Activated B cell treated with CpG ODN at 0.5 μM for 24 hours (primary cell): ENCODE measurements around the gene SPOUT1. TPM values are rescaled to one million over a fixed set of nuclear protein-coding genes. Genes with fewer than 3 reads are reported as not detected.
"Not testable (repeated sequence)": the region's sequence is repeated elsewhere in the genome, so short reads cannot be mapped to it uniquely, and the experiment has no call there.

Source experiments
- ATAC-seq: fragments of 200-7000 bp; cut with Tn5 transposase; one replicate; pipeline ENCODE4 v1.10.0; 2021; ENCODE audit warnings: low read depth, mild to moderate bottlenecking, moderate library complexity
- CTCF ChIA-PET: fragments of 350-600 bp; sonication (Branson Sonifier 250); formaldehyde crosslinking; loops from one replicate; lab custom pipeline; 2021; ENCODE audit warnings: antibody characterized with exemption; lab: Charles Lee
- POLR2A ChIA-PET: fragments of 350-600 bp; sonication (Branson Sonifier 250); formaldehyde crosslinking; loops from one replicate; lab custom pipeline; 2021; ENCODE audit warnings: antibody characterized with exemption; lab: Charles Lee
- DNase-seq: peaks from one replicate; pipeline ENCODE4 v3.0.0; 2022
- H3K27ac Mint-ChIP-seq: one replicate; pipeline ENCODE4 v1.8.0; 2020; ENCODE audit warnings: mixed read lengths
- H3K27me3 Mint-ChIP-seq: one replicate; pipeline ENCODE4 v1.8.0; 2021; ENCODE audit warnings: mixed read lengths
- H3K36me3 Mint-ChIP-seq: one replicate; pipeline ENCODE4 v1.8.0; 2021; ENCODE audit warnings: low read depth, mixed read lengths
- H3K4me1 Mint-ChIP-seq: one replicate; pipeline ENCODE4 v1.8.0; 2021; ENCODE audit warnings: mixed read lengths
- H3K4me3 Mint-ChIP-seq: one replicate; pipeline ENCODE4 v1.8.0; 2020; ENCODE audit warnings: mild to moderate bottlenecking, mixed read lengths
- H3K9me3 Mint-ChIP-seq: one replicate; pipeline ENCODE4 v1.8.0; 2020; ENCODE audit warnings: mixed read lengths
- intact Hi-C: fragments of 100-400 bp; cut with micrococcal nuclease; formaldehyde crosslinking; loops from one replicate; pipeline ENCODE4 v1.15.1; 2024
- total RNA-seq: library from RNA; stranded (reverse); gene quantifications from 2 replicates; pipeline ENCODE4 v1.2.3, GENCODE V29; 2022
- TF ChIP-seq, protein P1 (sequence below): fragments of 200-600 bp; IDR thresholded peaks from one replicate; pipeline ENCODE4 v1.8.0; 2022; ENCODE audit warnings: antibody characterized with exemption, mild to moderate bottlenecking

Gene SPOUT1
- total RNA-seq, 1 donor from 2014 or later: 79.1 TPM

DNA sequence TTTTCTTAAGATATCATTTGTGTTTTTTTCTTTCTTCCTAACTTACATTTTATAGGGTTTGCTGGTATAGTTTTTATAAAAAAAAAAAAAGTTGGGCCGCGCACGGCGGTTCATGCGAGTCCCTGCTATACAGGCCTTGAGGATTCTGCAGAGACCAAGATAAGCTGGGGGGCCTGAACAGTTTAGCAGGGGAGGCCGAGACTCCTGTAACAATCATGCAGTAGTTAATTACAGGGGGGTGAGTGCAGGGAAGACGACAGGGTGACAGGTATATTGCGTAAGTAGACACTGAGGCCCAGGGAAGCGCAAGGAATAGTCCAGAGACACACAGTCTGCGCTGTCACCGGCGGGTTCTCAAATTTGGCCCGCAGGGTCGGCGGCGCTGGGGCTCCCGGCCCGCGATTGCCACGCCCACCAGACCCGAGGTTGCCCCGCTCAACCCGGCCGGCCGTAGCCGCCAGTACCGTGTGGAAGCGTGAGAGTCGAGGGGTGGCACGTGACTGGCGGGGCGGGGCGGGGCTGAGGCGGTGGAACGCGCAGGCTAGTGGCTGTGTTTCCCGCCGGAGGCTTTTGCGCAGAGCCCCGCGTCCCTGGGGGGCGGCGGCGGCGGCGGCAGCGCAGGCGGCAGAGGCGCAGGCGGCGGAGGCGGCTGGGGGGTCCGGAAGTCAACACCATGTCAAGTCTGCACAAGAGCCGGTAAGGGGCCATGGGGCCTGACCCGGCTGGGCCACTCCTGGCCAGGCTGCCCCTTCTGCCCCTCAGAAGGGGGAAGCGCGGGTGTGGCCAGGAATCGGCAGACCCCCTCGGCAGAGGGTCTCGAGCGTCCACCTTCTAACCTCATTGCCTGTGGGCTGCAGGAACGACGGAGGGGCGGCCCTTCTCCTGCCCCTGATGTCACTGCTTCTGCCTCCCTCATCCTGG, 42.7 kb downstream of the SPOUT1 start, which contains the start of gene TBC1D13:
Gene TBC1D13 (plus strand): TSS at position 573 of the 921 bp plus-strand sequence. CDS start 101 bp downstream, at position 674.
- CTCF ChIA-PET: interaction anchor here (1.4 kb wide), 1 partner anchor 76 kb away, joined by 4 read pairs; no protein-coding TSS in a partner anchor
- H3K4me3 Mint-ChIP-seq: peak within 1 kb of the TSS; percentile 95
- peaks cover 17% of the 10 kb centered on the region for H3K4me1 Mint-ChIP-seq
- no peaks in the 10 kb centered on the region for H3K27me3 Mint-ChIP-seq
- TF ChIP-seq, protein P1, sequence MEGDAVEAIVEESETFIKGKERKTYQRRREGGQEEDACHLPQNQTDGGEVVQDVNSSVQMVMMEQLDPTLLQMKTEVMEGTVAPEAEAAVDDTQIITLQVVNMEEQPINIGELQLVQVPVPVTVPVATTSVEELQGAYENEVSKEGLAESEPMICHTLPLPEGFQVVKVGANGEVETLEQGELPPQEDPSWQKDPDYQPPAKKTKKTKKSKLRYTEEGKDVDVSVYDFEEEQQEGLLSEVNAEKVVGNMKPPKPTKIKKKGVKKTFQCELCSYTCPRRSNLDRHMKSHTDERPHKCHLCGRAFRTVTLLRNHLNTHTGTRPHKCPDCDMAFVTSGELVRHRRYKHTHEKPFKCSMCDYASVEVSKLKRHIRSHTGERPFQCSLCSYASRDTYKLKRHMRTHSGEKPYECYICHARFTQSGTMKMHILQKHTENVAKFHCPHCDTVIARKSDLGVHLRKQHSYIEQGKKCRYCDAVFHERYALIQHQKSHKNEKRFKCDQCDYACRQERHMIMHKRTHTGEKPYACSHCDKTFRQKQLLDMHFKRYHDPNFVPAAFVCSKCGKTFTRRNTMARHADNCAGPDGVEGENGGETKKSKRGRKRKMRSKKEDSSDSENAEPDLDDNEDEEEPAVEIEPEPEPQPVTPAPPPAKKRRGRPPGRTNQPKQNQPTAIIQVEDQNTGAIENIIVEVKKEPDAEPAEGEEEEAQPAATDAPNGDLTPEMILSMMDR: no peak
- peaks cover 29% of the 10 kb centered on the region for H3K36me3 Mint-ChIP-seq
- ATAC-seq (peak; percentile 95), DNase-seq (peak; percentile 96)
- H3K27ac Mint-ChIP-seq: peak within 1 kb of the TSS; percentile 85
- intact Hi-C loops: loop anchor here (1.0 kb wide), 7 partner anchors 15 to 465 kb away; partner anchors contain the start of genes COQ4, DYNC2I2, ENDOG and KYAT1
- POLR2A ChIA-PET: interaction anchor here (0.5 to 0.9 kb wide), 3 partner anchors 15 to 198 kb away, joined by 3 to 7 read pairs (median 4); partner anchors contain the start of gene ZER1
- H3K9me3 Mint-ChIP-seq: no peaks in the 10 kb centered on the region

DNA sequence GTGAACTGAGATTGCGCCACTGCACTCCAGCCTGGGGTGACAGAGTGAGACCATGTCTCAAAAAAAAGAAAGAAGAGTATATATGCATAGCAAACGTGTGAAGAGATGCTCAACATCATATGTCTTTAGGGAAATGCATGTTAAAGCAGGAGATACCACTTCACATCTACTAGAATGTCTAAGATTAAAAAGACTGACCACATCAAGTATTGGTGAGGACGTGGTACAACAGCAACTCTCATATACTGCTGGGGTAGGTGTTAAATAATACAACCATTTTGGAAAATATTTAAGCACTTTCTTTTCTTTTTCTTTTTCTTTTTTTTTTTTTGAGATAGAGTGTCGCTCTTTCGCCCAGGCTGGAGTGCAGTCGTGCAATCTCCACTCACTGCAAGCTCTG, 44.2 kb downstream of the SPOUT1 start:
- ChIA-PET CTCF (no interaction called here), POLR2A (interaction anchor here (0.6 to 1.2 kb wide), 4 partner anchors 13 to 1658 kb away, joined by 3 to 9 read pairs (median 5); partner anchors contain the start of gene ZER1)
- ATAC-seq (no peak), DNase-seq (no peak)
- no peak overlapping the region for H3K4me3 Mint-ChIP-seq
- TF ChIP-seq, protein P1: no peak
- no peak overlapping the region for H3K27ac Mint-ChIP-seq
- H3K4me1 Mint-ChIP-seq: peaks cover 24% of the 10 kb centered on the region
- peaks cover 14% of the 10 kb centered on the region for H3K36me3 Mint-ChIP-seq
- H3K27me3 Mint-ChIP-seq: no peaks in the 10 kb centered on the region
- H3K9me3 Mint-ChIP-seq: peaks cover 2% of the 10 kb centered on the region
- intact Hi-C loops: no loop called here

DNA sequence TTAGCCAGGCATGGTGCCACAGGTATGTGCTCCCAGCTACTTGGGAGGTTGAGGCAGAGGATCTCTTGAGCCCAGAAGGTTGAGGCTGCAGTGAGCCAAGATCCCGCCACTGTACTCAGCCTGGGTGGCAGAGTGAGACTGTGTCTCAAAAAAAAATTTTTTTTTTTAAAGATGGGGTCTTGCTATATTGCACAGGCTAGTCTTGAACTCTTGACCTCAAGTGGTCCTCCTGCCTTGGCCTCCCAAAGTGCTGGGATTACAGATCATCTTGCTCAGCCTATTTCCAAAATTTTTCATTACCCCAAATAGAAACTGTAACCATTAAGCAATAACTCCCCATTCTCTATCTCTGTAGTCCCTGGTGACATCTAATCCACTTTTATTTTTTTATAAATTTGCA, 46.9 kb downstream of the SPOUT1 start:
- DNase-seq: no peak
- Mint-ChIP-seq H3K4me1 (peaks cover 14% of the 10 kb centered on the region), H3K4me3 (no peak overlapping the region), H3K27me3 (no peaks in the 10 kb centered on the region), H3K9me3 (peaks cover 2% of the 10 kb centered on the region), H3K27ac (no peak overlapping the region), H3K36me3 (peaks cover 2% of the 10 kb centered on the region)
- intact Hi-C loops: no loop called here
- TF ChIP-seq, protein P1: no peak
- no peak for ATAC-seq
- ChIA-PET CTCF (interaction anchor here (1.1 kb wide), 1 partner anchor 36 kb away, joined by 3 read pairs; the partner anchor contains the start of gene ENDOG), POLR2A (interaction anchor here (0.6 to 0.8 kb wide), 2 partner anchors 10 to 109 kb away, joined by 3 read pairs; no protein-coding TSS in a partner anchor)

DNA sequence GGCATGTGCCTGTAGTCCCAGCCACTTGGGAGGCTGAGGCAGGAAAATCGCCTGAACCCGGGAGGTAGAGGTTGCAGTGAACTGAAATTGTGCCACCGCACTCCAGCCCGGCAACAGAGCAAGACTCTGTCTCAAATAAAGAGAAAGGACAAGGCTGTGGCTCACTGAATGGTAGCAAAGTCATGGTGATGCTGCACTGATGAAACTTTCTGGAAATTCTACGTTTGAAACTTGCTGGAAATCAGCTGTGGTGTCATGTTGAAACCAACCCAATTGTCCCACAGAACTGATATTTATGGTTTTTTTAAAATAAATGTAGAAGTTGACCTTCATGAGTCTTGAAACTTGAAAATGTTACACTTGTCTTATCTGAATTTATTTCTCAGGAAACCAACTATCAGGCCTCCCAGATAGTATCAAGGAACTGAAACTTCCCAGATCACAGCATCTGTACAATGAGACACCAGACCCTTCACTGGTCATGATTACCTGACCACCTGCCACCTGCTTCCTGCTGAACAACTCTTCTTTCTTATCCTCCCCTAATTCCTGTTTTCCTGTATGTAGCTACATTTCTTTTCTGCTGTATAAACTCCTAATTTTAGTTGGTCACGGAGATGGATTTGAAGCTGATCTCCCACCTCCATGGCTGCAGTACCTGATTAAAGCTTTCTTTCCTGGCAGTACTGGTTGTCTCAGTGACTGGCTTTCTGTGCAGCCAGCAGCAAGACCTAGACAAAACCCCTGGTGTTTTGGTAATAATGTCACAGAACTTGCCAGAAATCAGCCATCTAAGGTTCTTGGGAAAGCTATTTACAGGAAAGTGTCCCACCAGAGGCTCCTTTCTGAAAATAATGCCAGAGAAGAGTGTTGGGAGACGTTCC, 48.2 kb downstream of the SPOUT1 start:
- CTCF ChIA-PET: no interaction called here
- H3K4me1 Mint-ChIP-seq: peaks cover 10% of the 10 kb centered on the region
- peak; percentile 61 for ATAC-seq
- no peaks in the 10 kb centered on the region for H3K27me3 Mint-ChIP-seq
- H3K36me3 Mint-ChIP-seq: no peaks in the 10 kb centered on the region
- H3K4me3 Mint-ChIP-seq: peak overlapping the region; percentile 38
- peak overlapping the region; percentile 71 for H3K27ac Mint-ChIP-seq
- peaks cover 2% of the 10 kb centered on the region for H3K9me3 Mint-ChIP-seq
- TF ChIP-seq, protein P1: no peak
- no peak for DNase-seq
- intact Hi-C loops: no loop called here
- POLR2A ChIA-PET: interaction anchor here (0.9 kb wide), 1 partner anchor 57 kb away, joined by 4 read pairs; the partner anchor contains the start of gene ZDHHC12

DNA sequence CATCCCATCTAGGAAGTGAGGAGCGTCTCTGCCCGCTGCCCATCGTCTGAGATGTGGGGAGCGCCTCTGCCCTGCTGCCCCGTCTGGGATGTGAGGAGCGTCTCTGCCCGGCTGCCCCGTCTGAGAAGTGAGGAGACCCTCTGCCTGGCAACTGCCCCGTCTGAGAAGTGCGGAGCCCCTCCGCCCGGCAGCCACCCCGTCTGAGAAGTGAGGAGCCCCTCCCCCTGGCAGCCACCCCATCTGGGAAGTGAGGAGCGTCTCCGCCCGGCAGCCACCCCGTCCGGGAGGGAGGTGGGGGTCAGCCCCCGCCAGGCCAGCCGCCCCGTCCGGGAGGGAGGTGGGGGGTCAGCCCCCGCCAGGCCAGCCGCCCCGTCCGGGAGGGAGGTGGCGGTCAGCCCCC, 49.5 kb downstream of the SPOUT1 start:
- POLR2A ChIA-PET, CTCF ChIA-PET, H3K4me3 Mint-ChIP-seq, H3K27ac Mint-ChIP-seq, H3K27me3 Mint-ChIP-seq, DNase-seq, H3K36me3 Mint-ChIP-seq, intact Hi-C loops, H3K9me3 Mint-ChIP-seq, ATAC-seq, H3K4me1 Mint-ChIP-seq: not testable (repeated sequence)
